Mucosa of stomach (tissue), 1 donor: Measurements from ENCODE around the gene GIGYF2.

ENCODE experiments used
- H3K27me3 ChIP-seq: one replicate; pipeline ENCODE4 v1.7.0; 2013; ENCODE audit warnings: mild to moderate bottlenecking, low read length; ENCODE audit not compliant: control insufficient read depth, insufficient read depth
- H3K36me3 ChIP-seq: one replicate; pipeline ENCODE4 v1.7.0; 2013; ENCODE audit warnings: low read length; ENCODE audit not compliant: control insufficient read depth, insufficient read depth
- H3K4me1 ChIP-seq: one replicate; pipeline ENCODE4 v1.7.0; 2013; ENCODE audit warnings: mild to moderate bottlenecking, low read length; ENCODE audit not compliant: control insufficient read depth, insufficient read depth
- H3K4me3 ChIP-seq: one replicate; pipeline ENCODE4 v1.7.0; 2013; ENCODE audit warnings: low read length
- H3K9ac ChIP-seq: one replicate; pipeline ENCODE4 v1.7.0; 2013; ENCODE audit warnings: mild to moderate bottlenecking, low read length, moderate library complexity
- H3K9me3 ChIP-seq: one replicate; pipeline ENCODE4 v1.7.0; 2013; ENCODE audit warnings: mild to moderate bottlenecking, low read length, moderate library complexity; ENCODE audit not compliant: control insufficient read depth
- donor health status: Pancreatic carcinoma.

GIGYF2 gene

DNA sequence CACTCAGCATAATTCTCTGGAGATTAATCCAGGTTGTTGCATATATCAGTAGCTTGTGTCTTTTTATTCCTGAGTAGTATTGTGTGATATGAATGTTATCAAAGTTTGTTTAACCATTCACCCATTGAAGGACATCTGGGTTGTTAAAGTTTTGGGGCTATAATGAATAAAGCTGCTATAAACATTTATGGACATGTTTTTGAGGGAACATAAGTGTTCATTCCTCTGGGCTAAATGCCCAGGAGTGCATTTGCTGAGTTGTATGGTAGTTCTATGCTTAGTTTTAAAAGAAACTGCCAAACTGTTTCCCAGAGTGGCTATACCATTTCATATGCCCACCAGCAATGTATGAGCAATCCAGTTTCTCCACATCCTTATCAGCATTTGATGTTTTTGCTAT is 101.1 kb downstream of the GIGYF2 start:
- Histone ChIP-seq H3K4me1 (no peaks in the 10 kb centered on the region), H3K9me3 (no peaks in the 10 kb centered on the region), H3K9ac (no peak overlapping the region), H3K36me3 (peaks cover 5% of the 10 kb centered on the region), H3K27me3 (no peaks in the 10 kb centered on the region), H3K4me3 (no peak overlapping the region)

DNA sequence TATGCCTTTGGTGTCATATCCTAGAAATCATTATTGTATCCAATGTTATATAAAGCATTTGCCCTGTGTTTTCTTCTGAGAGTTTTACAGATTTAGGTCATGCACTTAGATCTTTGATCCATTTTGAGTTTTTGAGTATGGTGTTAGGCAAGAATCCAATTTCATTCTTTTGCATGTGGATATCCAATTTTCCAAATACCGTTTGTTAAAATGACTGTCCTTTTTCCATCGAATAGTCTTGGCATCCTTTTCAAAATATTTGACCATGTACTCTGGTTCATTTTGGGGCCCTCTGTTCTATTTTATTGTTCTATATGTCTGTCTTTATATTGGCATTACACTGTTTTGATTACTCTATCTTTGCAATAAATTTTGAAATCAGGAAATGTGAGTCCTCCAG is 103.0 kb downstream of the GIGYF2 start:
- no peaks in the 10 kb centered on the region for H3K4me1 ChIP-seq
- H3K27me3 ChIP-seq: no peaks in the 10 kb centered on the region
- no peaks in the 10 kb centered on the region for H3K9me3 ChIP-seq
- H3K4me3 ChIP-seq: no peak overlapping the region
- no peak overlapping the region for H3K9ac ChIP-seq
- H3K36me3 ChIP-seq: peaks cover 5% of the 10 kb centered on the region

DNA sequence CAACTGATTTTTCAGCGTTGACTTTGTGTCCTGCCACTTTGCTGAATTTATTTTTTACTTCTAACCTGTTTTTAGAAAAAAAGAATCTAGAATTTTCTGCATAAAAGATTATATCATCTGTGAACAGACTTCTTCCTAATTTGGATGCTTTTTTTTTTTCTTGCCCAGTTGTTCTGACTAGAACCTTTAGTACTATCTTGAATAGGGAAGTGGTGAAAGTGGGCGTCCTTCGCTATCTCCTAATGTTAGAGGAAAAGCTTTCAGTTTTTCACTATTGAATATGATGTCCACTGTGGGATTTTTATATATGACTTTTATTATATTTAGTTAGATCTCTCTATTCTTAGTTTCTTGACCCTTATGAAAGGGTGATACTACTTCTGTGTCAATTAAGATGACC is 105.0 kb downstream of the GIGYF2 start:
- peaks cover 4% of the 10 kb centered on the region for H3K36me3 ChIP-seq
- no peaks in the 10 kb centered on the region for H3K4me1 ChIP-seq
- no peak overlapping the region for H3K4me3 ChIP-seq
- H3K27me3 ChIP-seq: no peaks in the 10 kb centered on the region
- no peaks in the 10 kb centered on the region for H3K9me3 ChIP-seq
- no peak overlapping the region for H3K9ac ChIP-seq

DNA sequence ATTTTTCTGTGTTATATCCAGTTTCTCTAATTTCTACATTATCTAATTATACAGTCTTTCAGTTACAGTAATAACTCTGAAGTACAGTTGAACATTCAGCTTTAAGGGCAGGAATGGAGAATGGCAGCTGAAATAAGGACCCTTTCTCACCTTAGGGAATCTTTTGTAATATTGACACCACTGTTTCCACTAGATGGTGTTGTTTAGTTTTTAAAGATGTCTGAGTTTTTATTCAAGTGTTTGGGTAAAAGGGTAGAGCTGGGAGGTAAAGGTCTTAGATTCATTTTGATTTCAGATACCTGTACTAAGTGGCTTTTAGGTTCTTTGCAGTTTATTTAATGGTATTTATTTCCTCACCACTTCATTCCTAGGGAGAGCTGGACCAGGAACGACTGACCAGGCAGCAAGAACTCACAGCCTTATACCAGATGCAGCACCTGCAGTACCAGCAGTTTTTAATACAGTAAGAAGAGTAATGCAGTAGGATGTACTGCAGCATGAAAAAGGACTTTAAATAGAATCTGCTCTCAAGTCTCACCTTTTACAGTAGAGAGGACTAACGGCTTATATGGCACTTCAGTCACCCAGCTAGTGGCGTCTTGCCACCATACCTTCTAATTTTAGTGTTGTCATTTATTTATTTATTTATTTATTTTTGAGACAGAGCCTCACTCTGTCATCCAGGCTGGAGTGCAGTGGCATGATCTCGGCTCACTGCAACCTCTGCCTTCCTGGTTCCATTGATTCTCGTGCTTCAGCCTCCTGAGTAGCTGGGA is 112.4 kb downstream of the GIGYF2 start:
- Histone ChIP-seq H3K4me3 (no peak overlapping the region), H3K9ac (no peak overlapping the region), H3K36me3 (no peaks in the 10 kb centered on the region), H3K4me1 (no peaks in the 10 kb centered on the region), H3K9me3 (no peaks in the 10 kb centered on the region), H3K27me3 (no peaks in the 10 kb centered on the region)

- Histone ChIP-seq H3K9me3 (no peaks in the 10 kb centered on the region), H3K27me3 (no peaks in the 10 kb centered on the region), H3K4me1 (no peaks in the 10 kb centered on the region), H3K4me3 (no peak overlapping the region), H3K36me3 (no peaks in the 10 kb centered on the region), H3K9ac (no peak overlapping the region)
Observed at GRCh38 chr2:232810444-232810843, 113.3 kb downstream of the GIGYF2 start.

DNA sequence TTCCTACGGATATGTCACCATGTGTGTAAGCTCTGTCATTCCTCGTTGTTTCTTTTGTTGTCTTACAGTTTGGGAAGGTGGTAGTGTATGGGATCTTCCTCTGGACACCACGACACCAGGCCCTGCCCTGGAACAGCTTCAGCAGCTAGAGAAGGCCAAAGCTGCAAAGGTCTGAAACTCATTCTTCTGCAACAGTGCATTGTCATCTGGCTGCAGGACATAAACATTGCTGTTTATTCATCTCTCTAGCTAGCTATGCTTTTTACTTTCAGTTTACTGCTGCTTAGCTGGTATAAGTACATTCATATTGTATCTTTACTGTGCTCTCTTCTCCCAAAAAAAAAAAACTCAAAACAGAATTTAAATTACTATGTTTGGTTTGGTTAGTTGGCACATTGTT is 118.4 kb downstream of the GIGYF2 start:
- Histone ChIP-seq H3K4me1 (no peaks in the 10 kb centered on the region), H3K9me3 (no peaks in the 10 kb centered on the region), H3K4me3 (no peak overlapping the region), H3K27me3 (no peaks in the 10 kb centered on the region), H3K9ac (no peak overlapping the region), H3K36me3 (no peaks in the 10 kb centered on the region)

- H3K4me1 ChIP-seq: no peaks in the 10 kb centered on the region
- no peak overlapping the region for H3K4me3 ChIP-seq
- no peaks in the 10 kb centered on the region for H3K27me3 ChIP-seq
- no peaks in the 10 kb centered on the region for H3K9me3 ChIP-seq
- no peak overlapping the region for H3K9ac ChIP-seq
- no peaks in the 10 kb centered on the region for H3K36me3 ChIP-seq
Observed at GRCh38 chr2:232816657-232817056, 119.5 kb downstream of the GIGYF2 start.

DNA sequence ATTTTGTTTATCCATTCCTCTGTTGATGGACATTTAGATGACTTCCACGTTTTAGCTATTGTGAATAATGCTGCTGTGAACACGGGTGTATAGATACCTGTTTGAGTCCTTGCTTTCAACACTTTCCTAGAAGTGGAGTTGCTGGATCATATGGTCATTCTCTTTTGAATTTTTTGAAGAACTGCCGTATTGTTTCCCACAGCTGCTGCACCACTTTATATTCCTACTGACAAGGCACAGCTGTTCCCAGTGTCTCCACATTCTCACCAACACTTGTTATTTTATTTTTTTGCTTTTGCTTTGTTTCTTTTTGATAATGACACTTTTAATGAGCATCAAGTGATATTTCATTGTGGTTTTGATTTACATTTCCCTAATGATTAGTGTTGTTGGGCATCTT is 120.6 kb downstream of the GIGYF2 start:
- H3K27me3 ChIP-seq: no peaks in the 10 kb centered on the region
- no peak overlapping the region for H3K9ac ChIP-seq
- H3K9me3 ChIP-seq: no peaks in the 10 kb centered on the region
- no peaks in the 10 kb centered on the region for H3K36me3 ChIP-seq
- no peak overlapping the region for H3K4me3 ChIP-seq
- H3K4me1 ChIP-seq: no peaks in the 10 kb centered on the region

GRCh38 chr2:232829988-232830387 is 132.9 kb downstream of the GIGYF2 start:
- H3K9me3 ChIP-seq: no peaks in the 10 kb centered on the region
- H3K36me3 ChIP-seq: no peaks in the 10 kb centered on the region
- no peaks in the 10 kb centered on the region for H3K27me3 ChIP-seq
- no peak overlapping the region for H3K4me3 ChIP-seq
- H3K4me1 ChIP-seq: no peaks in the 10 kb centered on the region
- no peak overlapping the region for H3K9ac ChIP-seq

GRCh38 chr2:232831496-232831895 is 134.4 kb downstream of the GIGYF2 start:
- Histone ChIP-seq H3K4me3 (no peak overlapping the region), H3K9ac (no peak overlapping the region), H3K36me3 (no peaks in the 10 kb centered on the region), H3K4me1 (peaks cover 6% of the 10 kb centered on the region), H3K9me3 (no peaks in the 10 kb centered on the region), H3K27me3 (no peaks in the 10 kb centered on the region)

GRCh38 chr2:232833830-232834229 is 136.7 kb downstream of the GIGYF2 start:
- Histone ChIP-seq H3K27me3 (no peaks in the 10 kb centered on the region), H3K36me3 (peaks cover 6% of the 10 kb centered on the region), H3K4me3 (no peak overlapping the region), H3K9me3 (no peaks in the 10 kb centered on the region), H3K9ac (no peak overlapping the region), H3K4me1 (peaks cover 6% of the 10 kb centered on the region)

- Histone ChIP-seq H3K36me3 (peaks cover 6% of the 10 kb centered on the region), H3K9me3 (no peaks in the 10 kb centered on the region), H3K4me1 (peaks cover 6% of the 10 kb centered on the region), H3K4me3 (no peak overlapping the region), H3K9ac (no peak overlapping the region), H3K27me3 (no peaks in the 10 kb centered on the region)
Observed at GRCh38 chr2:232835687-232836208, 138.6 kb downstream of the GIGYF2 start.
